ENCODE data around the gene EPHB1.
"Not testable (repeated sequence)": the region's sequence is repeated elsewhere in the genome, so short reads cannot be mapped to it uniquely, and the experiment has no call there.

The EPHB1 gene

DNA sequence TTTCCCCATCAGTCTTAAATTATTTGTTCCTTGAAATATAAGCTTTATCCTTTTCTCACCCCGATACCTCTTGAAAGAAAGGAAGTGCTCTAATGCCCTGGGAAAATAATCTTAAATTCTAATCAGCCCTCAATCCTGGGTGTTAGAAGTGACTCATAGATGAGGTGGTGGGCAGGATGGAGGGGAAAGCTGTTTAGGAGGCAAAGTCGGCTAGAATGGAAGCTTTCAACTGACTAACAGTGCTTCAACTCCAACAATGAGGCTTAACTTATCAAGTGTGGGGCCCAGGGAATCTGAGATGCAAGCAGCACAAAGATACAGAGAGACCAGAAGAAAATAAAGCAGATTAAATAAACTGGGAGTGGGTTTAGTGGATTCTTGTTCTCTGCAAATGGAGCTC, 175.8 kb downstream of the EPHB1 start:
- DNase-seq: no peak

- no peak for DNase-seq
Measured at GRCh38 chr3:134971306-134971705, 176.2 kb downstream of the EPHB1 start.

DNA sequence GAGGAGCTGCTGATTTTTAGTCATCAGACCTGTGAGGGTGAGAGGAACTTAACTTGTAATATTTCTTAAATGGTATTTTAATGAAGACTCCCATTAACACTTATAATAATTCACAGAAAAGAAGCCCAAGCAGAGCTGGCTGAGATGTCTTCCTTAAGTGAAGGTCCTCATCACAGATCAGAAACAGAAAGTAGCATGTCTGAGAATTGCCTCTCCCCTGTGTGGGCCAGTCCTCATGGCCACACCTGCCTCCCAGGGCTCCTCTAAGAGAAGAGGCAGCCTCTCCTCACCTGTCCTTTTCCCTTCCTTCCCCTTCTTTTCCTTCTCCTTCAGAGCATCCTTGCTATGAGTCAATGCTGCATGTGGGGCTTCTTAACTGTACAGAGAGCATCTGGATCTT, 176.8 kb downstream of the EPHB1 start:
- not testable (repeated sequence) for DNase-seq

DNA sequence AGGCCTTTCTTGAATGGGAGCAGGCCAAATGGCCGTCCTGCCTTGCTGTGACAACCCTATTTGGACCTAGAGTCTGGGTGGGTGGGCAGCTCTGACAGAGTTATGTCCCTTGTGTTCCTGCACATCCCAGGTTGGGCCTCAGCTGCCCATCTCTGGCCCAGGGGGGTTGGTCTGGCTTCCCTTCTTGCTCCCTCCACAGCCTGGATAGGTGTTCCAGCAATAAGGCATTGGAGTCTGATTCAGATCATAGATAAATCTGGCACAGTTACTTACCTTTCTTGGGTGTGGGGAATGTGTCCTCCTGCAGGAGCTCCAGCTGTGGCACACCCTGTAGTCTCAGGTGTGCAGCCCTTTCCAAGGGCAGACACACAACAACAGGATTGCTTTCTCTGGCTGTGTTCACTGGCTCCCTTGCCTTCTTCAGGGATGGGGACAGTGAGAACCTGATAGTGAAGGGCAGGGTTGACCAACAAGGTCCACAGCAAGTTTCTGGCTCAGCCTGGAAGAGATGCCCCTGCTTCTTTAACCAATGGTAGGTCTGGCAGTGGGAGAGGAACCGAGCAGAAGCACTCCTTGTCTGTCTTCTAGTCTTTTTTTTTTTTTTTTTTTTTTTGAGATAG, 177.9 kb downstream of the EPHB1 start:
- no peak for DNase-seq

- no peak for DNase-seq
Measured at GRCh38 chr3:134974624-134975023, 179.6 kb downstream of the EPHB1 start.

GRCh38 chr3:134976948-134977347, 181.9 kb downstream of the EPHB1 start:
- no peak for DNase-seq

- no peak for DNase-seq
Measured at GRCh38 chr3:134978658-134979057, 183.6 kb downstream of the EPHB1 start.

DNA sequence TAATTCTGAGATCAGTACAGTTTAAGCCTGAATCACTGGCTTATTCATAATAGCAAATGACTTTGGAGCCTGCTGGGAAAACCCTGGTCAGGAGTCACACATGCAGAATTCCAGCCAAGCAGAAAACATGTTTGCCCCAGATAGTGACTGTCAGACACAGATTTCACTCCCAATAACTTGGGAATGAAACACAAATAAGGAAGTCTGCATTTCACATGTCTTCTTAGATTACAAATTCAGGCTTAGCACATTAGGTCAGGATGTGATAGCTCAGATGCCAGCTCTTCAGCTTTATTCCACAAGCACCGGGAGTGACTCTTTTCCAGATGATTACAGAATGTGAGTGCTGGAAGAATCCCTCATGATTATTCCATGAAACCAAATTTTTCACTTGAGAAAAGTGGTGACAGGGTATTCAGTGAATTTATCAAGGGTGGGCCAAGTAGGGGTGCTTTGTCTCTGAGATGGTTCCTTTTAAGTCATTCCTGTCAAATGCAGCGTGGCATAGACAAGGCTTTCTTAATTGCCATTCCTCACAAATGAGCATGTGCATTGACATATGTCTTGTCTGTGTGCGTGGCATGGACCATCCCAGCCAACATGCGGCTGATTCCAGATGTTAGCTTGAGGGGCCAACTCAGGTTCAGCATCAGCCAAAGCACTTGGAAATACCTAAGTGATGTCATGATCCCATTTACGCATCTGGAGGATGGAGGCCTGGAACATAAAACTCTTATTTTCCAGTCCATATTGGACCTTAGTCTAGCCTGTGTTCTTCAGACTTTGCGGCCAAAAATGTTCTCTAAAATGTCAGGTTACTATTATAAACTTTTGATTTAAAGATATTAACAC, 191.0 kb downstream of the EPHB1 start:
- no peak for DNase-seq

- DNase-seq: no peak
Measured at GRCh38 chr3:134988666-134989065, 193.6 kb downstream of the EPHB1 start.

- no peak for DNase-seq
Measured at GRCh38 chr3:134991003-134991402, 195.9 kb downstream of the EPHB1 start.

GRCh38 chr3:134991472-134992010, 196.5 kb downstream of the EPHB1 start:
- DNase-seq: no peak

DNA sequence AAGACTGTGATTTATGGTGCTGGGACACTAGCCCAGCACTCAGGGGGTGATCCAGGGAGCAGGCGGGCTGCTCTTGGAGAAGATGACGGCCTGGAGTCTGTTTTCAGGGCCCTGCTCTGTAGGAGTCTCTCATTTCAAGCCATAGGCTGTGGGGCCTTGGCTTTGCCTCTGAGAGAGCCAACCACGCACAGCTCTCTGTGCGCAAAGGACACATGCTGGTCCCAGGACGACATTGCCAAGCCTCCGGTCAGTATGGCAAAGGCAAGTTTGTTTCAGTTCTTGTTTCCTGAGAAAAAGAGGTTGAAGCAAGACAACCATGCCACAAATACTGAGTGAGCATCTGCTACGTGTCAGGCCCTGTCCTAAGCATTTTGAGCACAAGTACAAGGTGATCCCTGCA, 197.1 kb downstream of the EPHB1 start:
- DNase-seq: no peak

- DNase-seq: no peak
Measured at GRCh38 chr3:134992586-134992985, 197.5 kb downstream of the EPHB1 start.

DNA sequence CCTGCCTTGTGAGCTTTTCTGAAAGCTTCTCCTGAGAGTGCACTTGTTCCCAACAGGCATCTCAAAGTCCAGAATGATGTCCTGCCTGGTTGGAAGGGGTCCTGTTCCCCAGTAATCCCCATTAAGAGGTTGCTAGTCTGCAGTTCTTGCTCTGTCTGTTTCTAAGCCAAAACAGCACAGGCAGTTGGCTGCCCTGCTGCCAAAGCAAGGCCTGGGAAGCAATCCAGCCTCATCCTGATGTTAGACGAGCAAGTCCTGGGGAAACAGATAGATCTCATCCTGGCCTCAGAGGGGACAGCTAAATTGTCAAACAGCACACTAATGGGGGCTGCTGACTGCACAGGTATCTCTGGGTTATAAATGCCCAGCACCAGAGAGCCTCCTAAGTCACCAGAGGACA, 198.0 kb downstream of the EPHB1 start:
- no peak for DNase-seq

- DNase-seq: no peak
Measured at GRCh38 chr3:134998158-134998557, 203.1 kb downstream of the EPHB1 start.

DNA sequence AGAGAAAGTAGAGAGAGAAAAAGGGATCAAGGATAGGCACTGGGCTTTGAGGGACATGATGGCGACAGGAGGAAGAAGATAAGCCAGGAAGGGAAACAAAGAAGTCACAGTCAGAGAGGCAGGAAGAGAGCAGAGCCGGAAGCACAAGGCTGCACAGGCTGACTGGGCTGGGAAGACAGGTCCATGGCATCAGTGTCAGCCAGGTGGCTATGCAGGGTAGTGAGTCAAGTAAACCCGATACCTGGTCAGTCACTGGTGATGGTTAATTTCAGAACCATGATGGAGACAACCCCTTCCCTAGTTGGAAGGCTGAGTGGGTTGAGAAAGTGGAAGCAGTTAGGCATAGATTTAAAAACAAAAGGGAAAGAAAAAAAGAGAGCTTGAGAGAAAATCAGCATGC, 203.8 kb downstream of the EPHB1 start:
- no peak for DNase-seq

GRCh38 chr3:135000465-135000864, 205.4 kb downstream of the EPHB1 start:
- no peak for DNase-seq

DNA sequence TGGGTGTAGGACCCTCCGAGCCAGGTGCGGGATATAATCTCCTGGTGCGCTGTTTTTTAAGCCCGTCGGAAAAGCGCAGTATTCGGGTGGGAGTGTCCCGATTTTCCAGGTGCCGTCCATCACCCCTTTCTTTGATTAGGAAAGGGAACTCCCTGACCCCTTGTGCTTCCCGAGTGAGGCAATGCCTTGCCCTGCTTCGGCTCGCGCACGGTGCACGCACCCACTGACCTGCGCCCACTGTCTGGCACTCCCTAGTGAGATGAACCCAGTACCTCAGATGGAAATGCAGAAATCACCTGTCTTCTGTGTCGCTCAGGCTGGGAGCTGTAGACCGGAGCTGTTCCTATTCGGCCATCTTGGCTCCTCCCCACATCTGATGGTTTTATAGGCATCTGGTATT, 210.6 kb downstream of the EPHB1 start:
- not testable (repeated sequence) for DNase-seq

DNA sequence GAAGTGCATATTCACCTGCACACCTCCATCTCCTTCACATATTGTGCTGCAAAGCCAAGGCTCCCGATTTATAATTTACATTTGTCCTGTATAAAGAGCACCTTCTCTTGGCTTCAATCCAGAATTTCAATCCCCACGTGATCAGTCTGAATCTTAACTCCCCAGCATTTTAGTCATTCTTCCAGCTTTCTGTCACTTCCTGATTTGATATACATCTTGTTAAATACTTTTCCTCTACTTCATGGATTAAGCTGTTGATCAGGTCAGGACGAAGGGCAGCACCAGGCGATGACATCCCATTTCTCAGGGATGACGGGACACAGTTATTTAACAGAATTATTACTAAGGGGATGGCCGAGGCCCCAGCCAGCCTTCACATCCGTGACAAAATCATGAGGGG, 212.5 kb downstream of the EPHB1 start:
- no peak for DNase-seq

- DNase-seq: no peak
Measured at GRCh38 chr3:135008326-135008725, 213.3 kb downstream of the EPHB1 start.

GRCh38 chr3:135009014-135009413, 214.0 kb downstream of the EPHB1 start:
- no peak for DNase-seq

DNA sequence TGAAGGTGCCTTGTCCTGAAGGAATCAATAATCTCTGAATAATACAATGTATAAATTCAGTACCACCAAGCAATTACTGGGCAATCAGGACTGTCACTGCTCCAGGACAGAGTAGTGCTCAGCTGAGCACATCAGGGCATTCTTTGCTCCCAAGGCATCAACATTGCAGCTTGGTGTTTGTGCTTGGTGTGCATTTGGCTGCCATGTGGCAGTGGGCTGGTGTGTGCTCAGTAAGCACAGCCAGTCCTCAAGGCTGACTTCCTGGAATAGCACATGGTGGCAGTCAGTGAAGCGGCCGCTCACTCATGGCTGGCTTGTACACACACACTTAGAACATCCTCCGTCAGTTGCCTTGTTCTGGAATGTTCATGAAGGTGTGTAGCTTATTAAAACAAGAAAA, 217.0 kb downstream of the EPHB1 start:
- no peak for DNase-seq

- no peak for DNase-seq
Measured at GRCh38 chr3:135013206-135013605, 218.1 kb downstream of the EPHB1 start.

DNA sequence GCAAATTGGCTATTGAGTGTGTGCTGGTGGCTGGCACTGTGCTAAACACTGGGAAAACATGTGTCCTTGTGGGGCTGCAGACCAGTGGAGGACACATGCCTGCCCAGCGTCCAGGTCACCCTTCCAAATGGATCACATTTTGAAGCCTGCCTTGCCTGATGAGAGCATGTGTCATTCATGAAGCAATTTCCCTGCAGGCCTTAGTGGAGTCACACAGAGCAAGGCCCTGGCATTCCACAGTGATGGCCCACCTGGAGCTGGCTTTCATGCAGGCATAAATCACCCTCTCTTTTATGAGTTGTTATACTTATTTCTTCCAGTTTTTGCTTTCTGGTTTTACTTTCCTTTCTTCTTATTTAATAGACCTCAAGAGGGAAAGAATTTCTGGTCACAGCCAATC, 219.5 kb downstream of the EPHB1 start:
- no peak for DNase-seq
